ENCODE measurements around the gene NBEA.
A peak's percentile ranks its signal among the peaks of the same experiment; 100 is the strongest.
"Not testable (repeated sequence)": the region's sequence is repeated elsewhere in the genome, so short reads cannot be mapped to it uniquely, and the experiment has no call there.

The NBEA gene

GRCh38 chr13:35113612-35114011, 171.5 kb downstream of the NBEA start:
- H3K9me3 ChIP-seq (ENCODE audit: control extremely low read depth in 1 of 5, control insufficient read depth in 4 of 5, insufficient read depth in 2 of 5, low read depth in 1 of 5, low read length in 4 of 5); H3K27ac ChIP-seq (ENCODE audit: insufficient read depth in 1 of 2, low read depth in 1 of 2, low read length in 2 of 2, poor library complexity in 1 of 2, severe bottlenecking in 2 of 2); H3K27me3 ChIP-seq (replicated peaks in 2 of 5; ENCODE audit: control insufficient read depth in 4 of 5, insufficient read depth in 5 of 5, low read length in 4 of 5); H3K4me3 ChIP-seq (ENCODE audit: control insufficient read depth in 1 of 7, extremely low read depth in 1 of 7, insufficient read depth in 4 of 7, low read depth in 2 of 7, low read length in 6 of 7); CTCF ChIA-PET; POLR2A ChIA-PET; H3K36me3 ChIP-seq (ENCODE audit: control insufficient read depth in 4 of 4, insufficient read depth in 4 of 4, low read length in 3 of 4); H3K4me1 ChIP-seq (ENCODE audit: control extremely low read depth in 1 of 4, control insufficient read depth in 4 of 4, insufficient read depth in 4 of 4, low read length in 3 of 4); DNase-seq: not testable (repeated sequence)
- WGBS (ENCODE audit: insufficient coverage) = 100% methylated on average over 1 of the region's 3 CpGs

- Histone ChIP-seq H3K36me3 (ENCODE audit: control insufficient read depth in 4 of 4, insufficient read depth in 4 of 4, low read length in 3 of 4) (no peaks in the 10 kb centered on the region), H3K27me3 (replicated peaks in 2 of 5; ENCODE audit: control insufficient read depth in 4 of 5, insufficient read depth in 5 of 5, low read length in 4 of 5) (no peaks in the 10 kb centered on the region), H3K27ac (ENCODE audit: insufficient read depth in 1 of 2, low read depth in 1 of 2, low read length in 2 of 2, poor library complexity in 1 of 2, severe bottlenecking in 2 of 2) (no peak overlapping the region), H3K4me3 (ENCODE audit: control insufficient read depth in 1 of 7, extremely low read depth in 1 of 7, insufficient read depth in 4 of 7, low read depth in 2 of 7, low read length in 6 of 7) (no peak overlapping the region), H3K4me1 (ENCODE audit: control extremely low read depth in 1 of 4, control insufficient read depth in 4 of 4, insufficient read depth in 4 of 4, low read length in 3 of 4) (no peaks in the 10 kb centered on the region), H3K9me3 (ENCODE audit: control extremely low read depth in 1 of 5, control insufficient read depth in 4 of 5, insufficient read depth in 2 of 5, low read depth in 1 of 5, low read length in 4 of 5) (no peaks in the 10 kb centered on the region)
- WGBS (ENCODE audit: insufficient coverage) = no CpG with 5 or more reads among the region's 2 CpGs
- POLR2A ChIA-PET = no interaction called here
- no peak for DNase-seq
- CTCF ChIA-PET = no interaction called here
These were observed 185.4 kb downstream of the NBEA start for GRCh38 chr13:35127466-35127865.

GRCh38 chr13:35129500-35129899, 187.4 kb downstream of the NBEA start:
- Histone ChIP-seq H3K4me1 (ENCODE audit: control extremely low read depth in 1 of 4, control insufficient read depth in 4 of 4, insufficient read depth in 4 of 4, low read length in 3 of 4) (no peaks in the 10 kb centered on the region), H3K27ac (ENCODE audit: insufficient read depth in 1 of 2, low read depth in 1 of 2, low read length in 2 of 2, poor library complexity in 1 of 2, severe bottlenecking in 2 of 2) (no peak overlapping the region), H3K9me3 (ENCODE audit: control extremely low read depth in 1 of 5, control insufficient read depth in 4 of 5, insufficient read depth in 2 of 5, low read depth in 1 of 5, low read length in 4 of 5) (no peaks in the 10 kb centered on the region), H3K27me3 (replicated peaks in 2 of 5; ENCODE audit: control insufficient read depth in 4 of 5, insufficient read depth in 5 of 5, low read length in 4 of 5) (no peaks in the 10 kb centered on the region), H3K4me3 (ENCODE audit: control insufficient read depth in 1 of 7, extremely low read depth in 1 of 7, insufficient read depth in 4 of 7, low read depth in 2 of 7, low read length in 6 of 7) (no peak overlapping the region), H3K36me3 (ENCODE audit: control insufficient read depth in 4 of 4, insufficient read depth in 4 of 4, low read length in 3 of 4) (no peaks in the 10 kb centered on the region)
- DNase-seq = no peak
- CTCF ChIA-PET = no interaction called here
- POLR2A ChIA-PET = no interaction called here

- Histone ChIP-seq H3K9me3 (ENCODE audit: control extremely low read depth in 1 of 5, control insufficient read depth in 4 of 5, insufficient read depth in 2 of 5, low read depth in 1 of 5, low read length in 4 of 5) (no peaks in the 10 kb centered on the region), H3K4me3 (ENCODE audit: control insufficient read depth in 1 of 7, extremely low read depth in 1 of 7, insufficient read depth in 4 of 7, low read depth in 2 of 7, low read length in 6 of 7) (no peak overlapping the region), H3K27ac (ENCODE audit: insufficient read depth in 1 of 2, low read depth in 1 of 2, low read length in 2 of 2, poor library complexity in 1 of 2, severe bottlenecking in 2 of 2) (no peak overlapping the region), H3K36me3 (ENCODE audit: control insufficient read depth in 4 of 4, insufficient read depth in 4 of 4, low read length in 3 of 4) (no peaks in the 10 kb centered on the region), H3K4me1 (ENCODE audit: control extremely low read depth in 1 of 4, control insufficient read depth in 4 of 4, insufficient read depth in 4 of 4, low read length in 3 of 4) (no peaks in the 10 kb centered on the region), H3K27me3 (replicated peaks in 2 of 5; ENCODE audit: control insufficient read depth in 4 of 5, insufficient read depth in 5 of 5, low read length in 4 of 5) (no peaks in the 10 kb centered on the region)
- POLR2A ChIA-PET = no interaction called here
- DNase-seq = no peak
- CTCF ChIA-PET = no interaction called here
These were observed 189.4 kb downstream of the NBEA start for GRCh38 chr13:35131471-35131870.

GRCh38 chr13:35136585-35136984, 194.5 kb downstream of the NBEA start:
- Histone ChIP-seq H3K36me3 (ENCODE audit: control insufficient read depth in 4 of 4, insufficient read depth in 4 of 4, low read length in 3 of 4) (no peaks in the 10 kb centered on the region), H3K9me3 (ENCODE audit: control extremely low read depth in 1 of 5, control insufficient read depth in 4 of 5, insufficient read depth in 2 of 5, low read depth in 1 of 5, low read length in 4 of 5) (no peaks in the 10 kb centered on the region), H3K27ac (ENCODE audit: insufficient read depth in 1 of 2, low read depth in 1 of 2, low read length in 2 of 2, poor library complexity in 1 of 2, severe bottlenecking in 2 of 2) (no peak overlapping the region), H3K27me3 (replicated peaks in 2 of 5; ENCODE audit: control insufficient read depth in 4 of 5, insufficient read depth in 5 of 5, low read length in 4 of 5) (no peaks in the 10 kb centered on the region), H3K4me3 (ENCODE audit: control insufficient read depth in 1 of 7, extremely low read depth in 1 of 7, insufficient read depth in 4 of 7, low read depth in 2 of 7, low read length in 6 of 7) (no peak overlapping the region), H3K4me1 (ENCODE audit: control extremely low read depth in 1 of 4, control insufficient read depth in 4 of 4, insufficient read depth in 4 of 4, low read length in 3 of 4) (peaks cover 0 to 15% (median 7%) of the 10 kb centered on the region in 4 experiments)
- ChIA-PET POLR2A (no interaction called here), CTCF (no interaction called here)
- no peak for DNase-seq
- no CpG with 5 or more reads among the region's 2 CpGs for WGBS (ENCODE audit: insufficient coverage)

GRCh38 chr13:35139591-35139990, 197.5 kb downstream of the NBEA start:
- peaks cover 0 to 15% (median 7%) of the 10 kb centered on the region in 4 experiments for H3K4me1 ChIP-seq (ENCODE audit: control extremely low read depth in 1 of 4, control insufficient read depth in 4 of 4, insufficient read depth in 4 of 4, low read length in 3 of 4)
- no peaks in the 10 kb centered on the region for H3K36me3 ChIP-seq (ENCODE audit: control insufficient read depth in 4 of 4, insufficient read depth in 4 of 4, low read length in 3 of 4)
- no peaks in the 10 kb centered on the region for H3K27me3 ChIP-seq (replicated peaks in 2 of 5; ENCODE audit: control insufficient read depth in 4 of 5, insufficient read depth in 5 of 5, low read length in 4 of 5)
- CTCF ChIA-PET = interaction anchor here (0.6 to 1.5 kb wide), 3 partner anchors 20 to 1424 kb away, joined by 3 to 4 read pairs (median 4); no protein-coding TSS in a partner anchor
- peak in 2 of 3 donors; percentile 61 to 73 for DNase-seq
- no peak overlapping the region for H3K27ac ChIP-seq (ENCODE audit: insufficient read depth in 1 of 2, low read depth in 1 of 2, low read length in 2 of 2, poor library complexity in 1 of 2, severe bottlenecking in 2 of 2)
- POLR2A ChIA-PET = no interaction called here
- no peaks in the 10 kb centered on the region for H3K9me3 ChIP-seq (ENCODE audit: control extremely low read depth in 1 of 5, control insufficient read depth in 4 of 5, insufficient read depth in 2 of 5, low read depth in 1 of 5, low read length in 4 of 5)
- no CpG with 5 or more reads among the region's 4 CpGs for WGBS (ENCODE audit: insufficient coverage)
- no peak overlapping the region for H3K4me3 ChIP-seq (ENCODE audit: control insufficient read depth in 1 of 7, extremely low read depth in 1 of 7, insufficient read depth in 4 of 7, low read depth in 2 of 7, low read length in 6 of 7)

- ChIA-PET CTCF (interaction anchor here (1.3 to 1.5 kb wide), 2 partner anchors 20 to 1210 kb away, joined by 4 read pairs; no protein-coding TSS in a partner anchor), POLR2A (no interaction called here)
- 90% methylated on average over 1 of the region's 1 CpG for whole genome bisulfite sequencing (ENCODE audit: insufficient coverage)
- Histone ChIP-seq H3K4me1 (ENCODE audit: control extremely low read depth in 1 of 4, control insufficient read depth in 4 of 4, insufficient read depth in 4 of 4, low read length in 3 of 4) (peaks cover 0 to 15% (median 7%) of the 10 kb centered on the region in 4 experiments), H3K27me3 (replicated peaks in 2 of 5; ENCODE audit: control insufficient read depth in 4 of 5, insufficient read depth in 5 of 5, low read length in 4 of 5) (no peaks in the 10 kb centered on the region), H3K4me3 (ENCODE audit: control insufficient read depth in 1 of 7, extremely low read depth in 1 of 7, insufficient read depth in 4 of 7, low read depth in 2 of 7, low read length in 6 of 7) (no peak overlapping the region), H3K9me3 (ENCODE audit: control extremely low read depth in 1 of 5, control insufficient read depth in 4 of 5, insufficient read depth in 2 of 5, low read depth in 1 of 5, low read length in 4 of 5) (no peaks in the 10 kb centered on the region), H3K27ac (ENCODE audit: insufficient read depth in 1 of 2, low read depth in 1 of 2, low read length in 2 of 2, poor library complexity in 1 of 2, severe bottlenecking in 2 of 2) (no peak overlapping the region), H3K36me3 (ENCODE audit: control insufficient read depth in 4 of 4, insufficient read depth in 4 of 4, low read length in 3 of 4) (no peaks in the 10 kb centered on the region)
- DNase-seq = no peak
These were observed 198.3 kb downstream of the NBEA start for GRCh38 chr13:35140321-35140720.

Measured in common myeloid progenitor, CD34-positive (primary cell).